ENCODE measurements around the gene RHCG. TPM values are rescaled to one million over a fixed set of nuclear protein-coding genes. Genes with fewer than 3 reads are reported as not detected.

The RHCG gene
- total and polyA plus RNA-seq, 2 experiments from 2014 or later, result not detected

- Histone ChIP-seq H3K79me2 (ENCODE audit: insufficient read depth) (no peaks in the 10 kb centered on the region), H3F3A (ENCODE audit: insufficient read depth) (peaks cover 8% of the 10 kb centered on the region), H3K9me3 (ENCODE audit: low read depth) (no peaks in the 10 kb centered on the region), H3K4me1 (ENCODE audit: insufficient read depth) (peaks cover 6% of the 10 kb centered on the region; the same call in 1 of the 2 replicates), H4K20me1 (ENCODE audit: insufficient read depth) (no peaks in the 10 kb centered on the region), H3K27ac (no peak overlapping the region), H3K27me3 (replicated peaks; ENCODE audit: insufficient read depth) (peaks cover 56% of the 10 kb centered on the region), H3K9ac (no peak overlapping the region), H3K36me3 (ENCODE audit: low read depth) (no peaks in the 10 kb centered on the region), H2AFZ (no peak overlapping the region), H3K4me3 (no peak overlapping the region), H3K4me2 (ENCODE audit: unreplicated experiment) (no peak overlapping the region), H3K9me2 (ENCODE audit: insufficient read depth) (no peaks in the 10 kb centered on the region)
- TF ChIP-seq EZH2phosphoT487 (IDR thresholded peaks at IDR 0.05; ENCODE audit: insufficient read depth, low read depth) (no peak), EZH2 (IDR thresholded peaks at IDR 0.05; ENCODE audit: insufficient read depth, poor library complexity, severe bottlenecking) (no peak)
- 36 to 41% methylated on average over 7 of the region's 7 CpGs for WGBS, 2 experiments (ENCODE audit: low coverage in 1 of 2, low lambda C conversion rate in 2 of 2, missing lambda C conversion rate in 2 of 2)
- in situ Hi-C loops (cut with MboI), result no loop called here
- DNase-seq, result no peak
These were observed 6.6 kb upstream of the RHCG start for GRCh38 chr15:89502867-89503595.

DNA sequence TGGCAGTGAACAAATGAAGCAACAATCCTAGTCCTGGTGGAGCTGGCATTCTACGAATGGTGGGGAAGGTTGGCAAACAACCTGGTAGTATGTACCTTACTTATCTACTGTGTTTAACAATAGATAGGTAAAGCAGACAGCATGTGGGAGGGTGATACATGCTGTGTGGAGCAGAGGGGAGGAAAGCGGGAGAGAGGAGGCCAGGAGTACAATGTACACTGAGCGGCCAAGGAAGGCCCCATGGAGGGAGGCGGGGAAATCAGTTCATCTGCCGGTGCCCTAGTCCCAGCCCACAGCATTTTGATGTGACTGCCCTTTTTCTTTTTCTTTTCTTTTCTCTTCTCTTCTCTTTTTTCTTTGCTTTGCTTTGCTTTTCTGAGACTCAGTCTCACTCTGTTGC is 5.3 kb upstream of the RHCG start:
- DNase-seq, result no peak
- H3K9me3 ChIP-seq (ENCODE audit: low read depth), result no peaks in the 10 kb centered on the region
- WGBS, 2 experiments (ENCODE audit: low coverage in 1 of 2, low lambda C conversion rate in 2 of 2, missing lambda C conversion rate in 2 of 2), result 86 to 93% methylated on average over 5 of the region's 5 CpGs
- H3K4me2 ChIP-seq (ENCODE audit: unreplicated experiment), result no peak overlapping the region
- no peaks in the 10 kb centered on the region for H4K20me1 ChIP-seq (ENCODE audit: insufficient read depth)
- no peak overlapping the region for H2AFZ ChIP-seq
- H3K9ac ChIP-seq, result no peak overlapping the region
- H3K4me3 ChIP-seq, result no peak overlapping the region
- no peaks in the 10 kb centered on the region for H3K9me2 ChIP-seq (ENCODE audit: insufficient read depth)
- no peak overlapping the region for H3K27ac ChIP-seq
- TF ChIP-seq EZH2phosphoT487 (IDR thresholded peaks at IDR 0.05; ENCODE audit: insufficient read depth, low read depth), result no peak
- TF ChIP-seq EZH2 (IDR thresholded peaks at IDR 0.05; ENCODE audit: insufficient read depth, poor library complexity, severe bottlenecking), result no peak
- in situ Hi-C loops (cut with MboI), result no loop called here
- H3F3A ChIP-seq (ENCODE audit: insufficient read depth), result peaks cover 19% of the 10 kb centered on the region
- H3K4me1 ChIP-seq (ENCODE audit: insufficient read depth), result peaks cover 8% of the 10 kb centered on the region; the same call in 1 of the 2 replicates
- no peaks in the 10 kb centered on the region for H3K36me3 ChIP-seq (ENCODE audit: low read depth)
- H3K27me3 ChIP-seq (replicated peaks; ENCODE audit: insufficient read depth), result peaks cover 65% of the 10 kb centered on the region
- no peaks in the 10 kb centered on the region for H3K79me2 ChIP-seq (ENCODE audit: insufficient read depth)

- Histone ChIP-seq H3K27ac (no peak overlapping the region), H3K9me3 (ENCODE audit: low read depth) (no peaks in the 10 kb centered on the region), H3F3A (ENCODE audit: insufficient read depth) (peaks cover 19% of the 10 kb centered on the region), H3K4me2 (ENCODE audit: unreplicated experiment) (no peak overlapping the region), H3K79me2 (ENCODE audit: insufficient read depth) (no peaks in the 10 kb centered on the region), H3K4me1 (ENCODE audit: insufficient read depth) (peaks cover 8% of the 10 kb centered on the region; the same call in 1 of the 2 replicates), H3K9ac (no peak overlapping the region), H3K36me3 (ENCODE audit: low read depth) (no peaks in the 10 kb centered on the region), H4K20me1 (ENCODE audit: insufficient read depth) (no peaks in the 10 kb centered on the region), H3K27me3 (replicated peaks; ENCODE audit: insufficient read depth) (peaks cover 69% of the 10 kb centered on the region), H3K4me3 (no peak overlapping the region), H2AFZ (no peak overlapping the region), H3K9me2 (ENCODE audit: insufficient read depth) (no peaks in the 10 kb centered on the region)
- no peak for DNase-seq
- TF ChIP-seq EZH2phosphoT487 (IDR thresholded peaks at IDR 0.05; ENCODE audit: insufficient read depth, low read depth), result no peak
- TF ChIP-seq EZH2 (IDR thresholded peaks at IDR 0.05; ENCODE audit: insufficient read depth, poor library complexity, severe bottlenecking), result no peak
- 45 to 58% methylated on average over 10 of the region's 10 CpGs for WGBS, 2 experiments (ENCODE audit: low coverage in 1 of 2, low lambda C conversion rate in 2 of 2, missing lambda C conversion rate in 2 of 2)
- in situ Hi-C loops (cut with MboI), result no loop called here
These were observed 4.3 kb upstream of the RHCG start for GRCh38 chr15:89500397-89501270.

DNA sequence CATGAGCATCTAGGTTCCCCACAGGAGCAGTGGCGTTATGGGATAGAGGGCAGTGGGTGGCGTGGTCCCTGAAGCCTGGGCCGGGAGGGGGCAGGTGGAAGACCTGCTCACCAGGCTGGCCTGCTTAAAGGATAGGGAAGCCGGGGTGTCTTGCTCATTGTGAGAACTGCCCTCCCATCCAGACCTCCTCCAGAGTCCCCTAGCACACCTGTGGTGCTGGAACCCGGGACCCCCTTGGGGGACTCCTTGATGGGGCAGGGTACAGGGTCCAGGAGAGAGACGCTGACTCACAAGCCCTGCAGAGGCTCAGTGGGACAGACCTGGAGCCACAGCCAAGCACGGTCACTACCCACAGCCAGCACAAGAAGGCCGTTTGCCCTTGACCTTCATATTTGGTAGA is 2.8 kb upstream of the RHCG start:
- in situ Hi-C loops (cut with MboI), result no loop called here
- no peak for TF ChIP-seq EZH2phosphoT487 (IDR thresholded peaks at IDR 0.05; ENCODE audit: insufficient read depth, low read depth)
- TF ChIP-seq EZH2 (IDR thresholded peaks at IDR 0.05; ENCODE audit: insufficient read depth, poor library complexity, severe bottlenecking), result no peak
- peaks cover 8% of the 10 kb centered on the region; the same call in 1 of the 2 replicates for H3K4me1 ChIP-seq (ENCODE audit: insufficient read depth)
- H3K79me2 ChIP-seq (ENCODE audit: insufficient read depth), result no peaks in the 10 kb centered on the region
- H3K9me3 ChIP-seq (ENCODE audit: low read depth), result no peaks in the 10 kb centered on the region
- no peak overlapping the region for H3K4me2 ChIP-seq (ENCODE audit: unreplicated experiment)
- peaks cover 67% of the 10 kb centered on the region for H3K27me3 ChIP-seq (replicated peaks; ENCODE audit: insufficient read depth)
- no peaks in the 10 kb centered on the region for H3K36me3 ChIP-seq (ENCODE audit: low read depth)
- H3K9me2 ChIP-seq (ENCODE audit: insufficient read depth), result no peaks in the 10 kb centered on the region
- no peak for DNase-seq
- H3K9ac ChIP-seq, result no peak overlapping the region
- H3K4me3 ChIP-seq, result no peak overlapping the region
- no peaks in the 10 kb centered on the region for H4K20me1 ChIP-seq (ENCODE audit: insufficient read depth)
- H2AFZ ChIP-seq, result no peak overlapping the region
- peaks cover 19% of the 10 kb centered on the region for H3F3A ChIP-seq (ENCODE audit: insufficient read depth)
- WGBS, 2 experiments (ENCODE audit: low coverage in 1 of 2, low lambda C conversion rate in 2 of 2, missing lambda C conversion rate in 2 of 2), result 74 to 78% methylated on average over 6 to 8 of the region's 8 CpGs
- no peak overlapping the region for H3K27ac ChIP-seq
